ENCODE data around the gene H1-8.
"Not testable (repeated sequence)": the region's sequence is repeated elsewhere in the genome, so short reads cannot be mapped to it uniquely, and the experiment has no call there.

The H1-8 gene, protein sequence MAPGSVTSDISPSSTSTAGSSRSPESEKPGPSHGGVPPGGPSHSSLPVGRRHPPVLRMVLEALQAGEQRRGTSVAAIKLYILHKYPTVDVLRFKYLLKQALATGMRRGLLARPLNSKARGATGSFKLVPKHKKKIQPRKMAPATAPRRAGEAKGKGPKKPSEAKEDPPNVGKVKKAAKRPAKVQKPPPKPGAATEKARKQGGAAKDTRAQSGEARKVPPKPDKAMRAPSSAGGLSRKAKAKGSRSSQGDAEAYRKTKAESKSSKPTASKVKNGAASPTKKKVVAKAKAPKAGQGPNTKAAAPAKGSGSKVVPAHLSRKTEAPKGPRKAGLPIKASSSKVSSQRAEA

DNA sequence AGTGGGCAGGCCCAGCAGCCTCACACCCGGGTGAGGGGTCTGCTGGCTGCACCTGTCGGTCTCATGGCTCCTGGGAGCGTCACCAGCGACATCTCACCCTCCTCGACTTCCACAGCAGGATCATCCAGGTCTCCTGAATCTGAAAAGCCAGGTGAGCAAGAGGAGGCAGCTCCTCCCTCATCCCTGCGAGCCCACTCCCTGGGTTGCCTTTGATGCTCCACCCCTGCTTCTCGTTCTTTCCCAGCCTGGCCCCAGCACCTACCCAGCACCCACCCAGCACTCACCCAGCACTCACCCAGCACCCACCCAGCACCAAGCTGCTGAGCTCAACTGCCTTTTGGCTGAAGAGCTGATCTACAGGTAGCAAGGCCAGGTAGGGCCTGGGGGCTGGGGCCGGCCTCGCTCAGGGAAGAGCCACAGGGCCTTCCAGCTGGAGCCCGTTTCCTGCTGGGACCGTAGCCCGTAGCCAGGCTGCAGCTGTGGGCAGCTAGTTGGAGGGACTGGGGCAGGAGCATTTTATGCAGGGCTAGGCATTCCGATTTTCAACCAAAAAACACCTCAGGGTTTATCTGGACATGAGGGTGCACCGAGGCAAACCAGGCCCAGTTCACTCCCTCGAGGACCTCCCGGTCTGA lies at the start of gene H1-8:
H1-8 (plus strand) TSS at position 20 of the 635 bp plus-strand sequence; CDS start at position 64, 44 bp downstream.
- DNase-seq (ENCODE audit: low spot score): no peak

DNA sequence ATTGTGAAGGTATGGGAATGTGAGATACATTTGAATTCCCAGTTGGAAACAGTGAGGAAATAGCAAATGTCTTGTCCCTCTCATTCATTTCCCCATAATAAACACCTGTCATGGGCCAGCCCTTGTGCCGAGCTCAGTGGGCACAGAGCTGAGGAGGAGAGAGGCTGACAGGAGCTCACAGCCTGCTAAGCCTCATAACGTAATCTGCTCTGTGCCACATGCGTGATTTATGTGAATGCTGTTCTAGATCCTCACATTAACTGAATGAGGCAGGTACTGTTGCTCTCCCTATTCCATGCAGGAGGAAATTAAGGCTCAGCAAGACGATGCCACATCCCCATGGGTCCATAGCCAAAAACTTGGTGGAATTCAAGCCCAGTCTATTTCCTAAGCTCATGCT lies 49.8 kb upstream of the H1-8 start:
- no peak for DNase-seq (ENCODE audit: low spot score)

DNA sequence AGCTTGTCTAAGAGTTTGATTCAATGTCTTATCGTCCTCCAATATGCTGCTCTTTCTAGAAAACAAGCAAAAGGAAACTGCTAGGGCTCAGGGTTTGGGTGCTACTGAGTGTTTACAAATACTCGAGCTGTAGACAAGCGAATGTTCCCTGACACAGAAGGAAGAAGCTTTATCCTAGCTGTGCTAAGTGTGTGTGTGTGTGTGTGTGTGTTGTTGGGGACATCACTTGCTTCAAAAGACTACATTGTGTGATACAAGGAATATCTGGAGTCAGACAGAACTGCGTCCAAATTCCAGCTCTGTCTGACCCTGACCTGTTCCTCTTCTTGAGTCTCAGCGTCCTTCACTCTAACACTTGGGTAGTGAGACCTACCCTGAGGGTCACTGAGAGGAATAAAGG lies 48.5 kb upstream of the H1-8 start:
- not testable (repeated sequence) for DNase-seq (ENCODE audit: low spot score)

DNA sequence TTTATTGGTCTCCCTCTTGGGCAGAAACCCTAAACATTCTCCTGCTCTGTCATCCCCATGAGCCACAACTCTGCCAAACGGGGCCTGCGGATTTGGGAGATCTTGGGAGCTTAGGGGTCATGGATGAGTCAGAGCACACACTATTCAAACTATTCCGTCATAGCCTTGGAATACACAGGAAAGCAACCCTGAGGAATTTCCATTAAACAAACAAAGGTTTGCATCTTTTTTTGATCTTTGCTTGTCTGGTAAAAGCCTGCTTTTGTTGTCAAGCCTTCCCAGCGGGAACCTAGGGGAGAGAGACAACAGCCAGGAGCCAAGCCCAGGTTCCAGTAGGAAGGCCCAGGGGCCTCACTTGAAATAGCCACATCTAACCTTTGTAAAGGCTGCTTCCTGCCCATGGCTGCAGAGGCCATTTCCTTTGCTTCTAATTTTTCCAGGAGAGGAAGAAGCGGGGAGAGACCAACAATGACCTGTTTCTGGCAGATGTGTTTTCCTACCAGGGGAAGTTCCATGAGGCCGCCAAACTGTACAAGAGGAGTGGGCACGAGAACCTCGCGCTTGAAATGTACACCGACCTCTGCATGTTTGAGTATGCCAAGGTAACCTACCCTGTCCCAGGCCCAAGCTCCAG lies 47.9 kb upstream of the H1-8 start:
- peak; percentile 60 for DNase-seq (ENCODE audit: low spot score)

DNA sequence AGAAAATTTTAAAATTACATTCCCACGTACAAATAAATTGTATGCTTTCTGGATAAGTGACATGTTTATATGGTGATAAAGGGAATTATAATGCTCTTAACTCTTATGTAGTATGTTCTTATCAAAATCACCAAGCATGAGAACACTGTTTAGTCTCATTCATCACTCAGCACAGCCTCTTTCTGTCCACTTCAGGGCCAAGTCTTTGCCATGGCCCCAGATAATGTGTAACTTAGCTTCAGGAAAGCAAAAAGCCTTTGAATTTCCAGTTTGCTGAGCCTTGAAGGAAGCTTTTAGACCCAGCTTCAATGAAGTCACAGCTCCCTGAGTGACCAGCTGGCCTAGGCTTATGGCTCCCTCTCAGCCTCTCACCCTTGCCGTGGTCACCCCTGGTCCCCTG lies 45.1 kb upstream of the H1-8 start:
- not testable (repeated sequence) for DNase-seq (ENCODE audit: low spot score)

DNA sequence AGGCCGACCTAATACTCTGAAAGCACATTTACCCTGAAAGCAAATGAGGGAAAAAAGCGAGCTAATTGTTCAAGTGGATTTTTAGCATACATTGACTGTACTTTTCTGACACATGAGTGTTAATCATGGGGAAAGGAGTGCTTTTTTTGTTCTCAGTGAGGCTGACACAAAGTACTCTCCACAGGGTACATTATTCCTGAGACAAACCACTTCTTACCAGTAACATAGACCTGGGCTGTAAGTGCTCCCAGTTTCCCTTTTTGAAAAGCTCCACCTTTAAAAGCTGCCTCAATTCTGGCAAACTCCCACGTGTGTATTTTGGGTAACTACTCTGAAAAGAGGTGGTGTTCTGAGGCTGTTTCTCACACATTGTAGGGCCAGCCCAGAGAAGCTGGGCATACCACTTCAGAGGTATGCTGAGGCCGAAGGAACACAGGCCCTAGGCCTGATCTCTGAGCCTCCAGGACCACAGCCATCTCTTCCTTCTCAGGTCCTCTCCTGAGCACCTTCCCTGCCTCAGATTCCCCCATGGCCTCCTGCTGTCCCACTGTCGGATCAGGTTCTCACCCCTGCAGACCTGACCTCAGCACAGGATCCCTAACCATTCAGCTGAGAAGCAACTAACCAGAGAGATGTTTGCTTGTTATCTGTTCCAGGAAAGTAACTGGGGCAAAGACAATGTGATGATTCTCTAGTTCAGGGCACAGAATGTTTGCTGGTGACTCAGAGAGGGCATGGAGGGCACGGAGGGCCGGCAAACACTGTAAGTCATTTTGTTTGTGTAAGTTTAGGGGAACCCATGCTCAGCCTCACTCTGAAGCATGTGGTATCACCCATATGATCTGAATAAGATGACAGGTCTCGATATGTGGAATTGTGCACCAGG lies 44.1 kb upstream of the H1-8 start:
- DNase-seq (ENCODE audit: low spot score): not testable (repeated sequence)

DNA sequence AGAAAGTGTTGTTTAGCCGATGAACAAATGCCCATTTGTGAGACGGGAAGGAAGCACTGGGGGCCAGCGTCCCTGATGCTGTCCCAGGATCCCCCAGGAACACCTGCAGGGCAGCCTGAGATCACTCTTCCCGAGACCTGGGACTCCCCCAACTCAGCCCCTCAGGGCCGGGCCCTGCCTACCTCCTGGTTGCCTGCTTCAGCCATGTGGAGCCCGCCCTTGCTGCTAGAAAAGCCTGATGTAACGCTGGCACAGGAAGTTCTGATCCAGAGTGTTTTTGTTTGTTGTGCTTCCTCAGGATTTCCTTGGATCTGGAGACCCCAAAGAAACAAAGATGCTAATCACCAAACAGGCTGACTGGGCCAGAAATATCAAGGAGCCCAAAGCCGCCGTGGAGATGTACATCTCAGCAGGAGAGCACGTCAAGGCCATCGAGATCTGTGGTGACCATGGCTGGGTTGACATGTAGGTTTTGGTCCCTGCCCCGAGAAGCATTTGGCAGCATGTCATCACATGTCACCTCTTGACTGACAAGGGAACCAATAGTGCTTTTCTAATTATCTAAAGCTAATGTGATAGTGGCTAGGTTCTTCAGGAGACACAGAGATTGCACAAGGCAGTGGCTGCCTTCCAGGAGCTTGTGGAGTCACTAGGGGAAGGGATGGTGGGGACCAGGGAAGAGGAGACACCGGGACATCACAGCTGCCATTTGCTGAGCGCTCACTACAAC lies 43.2 kb upstream of the H1-8 start:
- DNase-seq (ENCODE audit: low spot score): peak; percentile 51

DNA sequence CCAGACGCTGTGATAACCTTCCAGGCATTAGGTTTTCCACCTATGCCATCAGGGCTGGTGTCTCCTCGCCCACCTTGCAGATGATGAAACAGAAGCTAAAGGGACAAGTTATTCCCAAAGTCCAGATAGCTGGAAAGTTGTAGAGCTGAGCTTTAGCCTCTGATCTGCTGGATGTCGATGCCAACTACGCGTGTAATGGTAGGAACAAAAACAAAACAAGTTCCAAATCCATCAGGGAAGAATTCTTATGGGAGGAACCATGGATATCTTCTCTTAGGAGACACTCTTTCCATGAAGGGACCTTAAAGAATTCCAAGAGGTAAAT lies 42.7 kb upstream of the H1-8 start:
- no peak for DNase-seq (ENCODE audit: low spot score)

DNA sequence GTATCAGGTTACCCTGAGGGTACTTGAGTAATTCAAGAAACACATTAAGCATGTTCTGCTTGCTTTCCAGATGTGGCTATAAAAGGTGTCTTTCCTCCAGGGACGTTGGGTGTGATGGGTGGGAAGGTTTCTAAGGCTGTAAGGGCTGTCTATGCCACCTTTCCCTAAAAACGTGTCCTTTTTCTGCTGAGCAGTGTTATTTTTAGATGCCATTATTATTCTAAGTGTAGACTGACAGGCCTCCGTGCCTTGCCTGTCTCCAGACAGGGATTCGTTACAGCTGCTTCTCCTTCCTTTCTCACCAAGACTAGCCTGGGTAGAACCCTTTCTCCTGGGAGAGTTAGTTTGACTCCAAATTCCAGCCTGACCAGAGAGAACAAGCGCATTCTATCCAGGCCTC lies 41.3 kb upstream of the H1-8 start:
- DNase-seq (ENCODE audit: low spot score): no peak

DNA sequence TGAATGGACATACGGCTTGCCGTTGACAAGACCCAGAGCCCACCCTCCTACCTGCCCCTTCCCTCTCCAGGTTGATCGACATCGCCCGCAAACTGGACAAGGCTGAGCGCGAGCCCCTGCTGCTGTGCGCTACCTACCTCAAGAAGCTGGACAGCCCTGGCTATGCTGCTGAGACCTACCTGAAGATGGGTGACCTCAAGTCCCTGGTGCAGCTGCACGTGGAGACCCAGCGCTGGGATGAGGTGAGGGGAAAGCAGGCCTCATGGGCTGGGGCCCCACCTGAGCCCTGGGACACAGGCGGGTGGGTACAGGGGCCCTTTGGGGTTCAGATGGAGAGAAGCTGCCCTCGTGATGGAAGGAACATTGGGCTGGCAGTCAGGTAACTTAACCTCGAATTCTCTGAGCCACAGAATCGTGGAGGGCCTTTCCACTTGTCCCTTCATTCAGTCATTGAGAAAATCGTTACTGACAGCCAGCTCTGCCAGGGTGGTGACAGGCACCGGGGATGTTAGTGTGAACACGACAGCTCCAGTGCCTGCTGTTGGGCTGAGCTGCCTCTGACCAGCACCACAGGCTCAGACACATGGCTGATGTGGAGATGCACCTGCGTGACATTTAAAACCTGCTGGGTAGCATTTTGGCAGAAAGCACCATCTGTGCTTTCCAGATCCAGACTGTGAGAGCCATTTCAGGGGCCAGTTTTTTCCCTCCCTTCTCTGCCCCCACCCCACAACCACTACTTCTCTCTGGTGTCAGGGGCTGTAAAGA lies 40.1 kb upstream of the H1-8 start:
- no peak for DNase-seq (ENCODE audit: low spot score)

DNA sequence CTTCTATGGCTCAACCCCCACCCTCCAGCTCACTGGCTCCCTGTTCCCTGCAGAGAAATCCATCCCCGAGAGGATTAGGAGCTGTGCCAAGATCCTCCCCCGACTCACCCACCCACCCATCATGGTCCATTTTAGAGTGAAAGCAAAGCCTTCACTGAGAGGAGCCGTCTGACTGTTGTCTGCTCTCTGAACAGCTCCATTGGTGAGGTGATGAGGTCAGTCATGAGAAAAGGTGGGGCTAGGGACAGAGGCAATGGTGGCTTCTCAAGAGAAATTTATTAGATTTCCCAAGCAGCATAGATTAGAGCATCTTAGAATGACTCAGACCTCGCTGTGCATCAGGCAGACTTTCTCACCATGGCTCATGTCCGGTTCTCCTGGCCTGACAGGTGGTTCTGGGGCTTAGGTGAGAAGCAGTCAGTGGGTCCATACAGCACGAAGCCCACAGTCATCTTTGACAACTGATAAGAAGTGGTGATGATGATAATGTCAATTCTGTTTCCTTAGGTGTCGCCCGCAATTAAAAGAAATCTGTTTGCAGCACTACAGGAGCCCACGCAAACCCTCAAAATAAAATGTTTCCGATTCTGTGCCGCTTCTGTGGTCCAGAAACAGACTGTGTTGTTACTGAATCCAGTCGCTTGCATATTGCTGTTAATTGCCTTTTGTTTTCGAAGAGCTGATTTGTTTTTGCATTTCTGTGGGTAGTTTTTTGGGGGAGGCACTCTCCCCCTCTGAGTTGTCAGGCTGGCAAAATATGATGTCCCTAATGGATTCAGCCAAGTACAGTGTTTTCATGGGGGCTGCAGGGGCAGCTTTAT lies 39.3 kb upstream of the H1-8 start:
- no peak for DNase-seq (ENCODE audit: low spot score)

DNA sequence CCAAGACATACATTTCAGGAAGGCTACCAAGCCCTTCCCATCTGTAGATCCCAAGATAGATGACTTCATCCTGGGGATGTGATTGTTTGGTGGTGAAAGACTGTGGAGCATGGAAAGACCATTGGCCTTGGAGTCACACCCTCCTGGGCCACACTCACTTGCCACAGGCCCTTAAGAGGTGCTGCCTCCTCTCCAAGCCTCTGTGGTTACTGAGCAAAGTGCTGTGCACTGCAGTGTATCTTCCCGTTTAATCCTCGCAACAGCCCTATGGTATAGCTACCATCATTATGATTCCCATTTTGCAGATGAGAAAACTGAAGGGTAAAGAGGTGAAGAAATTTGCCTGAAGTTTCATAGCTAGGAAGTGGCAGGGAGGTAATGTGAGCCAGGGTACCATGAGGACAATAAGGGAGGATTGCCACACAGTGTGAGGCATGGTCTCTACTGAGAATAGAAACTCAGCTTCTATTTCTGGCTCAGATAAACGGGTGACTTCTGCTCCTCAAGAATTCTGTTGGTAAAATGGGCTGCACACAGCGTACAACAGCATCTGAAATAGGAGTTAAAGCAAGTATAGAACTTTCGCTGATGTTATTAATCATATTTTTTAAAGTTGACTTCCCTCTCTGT lies 38.4 kb upstream of the H1-8 start:
- no peak for DNase-seq (ENCODE audit: low spot score)

DNA sequence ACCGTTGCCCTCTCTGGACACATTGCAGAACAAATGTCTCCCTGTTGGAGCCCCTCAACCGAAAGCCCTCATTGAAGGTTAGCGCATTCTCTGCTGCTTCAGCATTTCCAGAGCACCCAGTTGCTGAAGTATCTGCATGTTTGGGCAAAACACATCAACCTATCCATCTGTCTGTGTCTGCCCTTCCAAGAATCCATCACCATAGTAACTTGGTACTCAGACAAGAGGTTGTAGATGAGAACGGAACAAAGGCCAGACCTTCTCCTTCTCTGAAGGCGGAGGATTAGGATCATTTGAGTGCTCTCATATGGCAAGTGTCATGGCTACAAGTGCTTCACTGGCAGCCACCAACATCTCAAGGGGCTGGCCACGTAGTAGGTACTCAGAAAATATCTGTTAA lies 37.6 kb upstream of the H1-8 start:
- no peak for DNase-seq (ENCODE audit: low spot score)

DNA sequence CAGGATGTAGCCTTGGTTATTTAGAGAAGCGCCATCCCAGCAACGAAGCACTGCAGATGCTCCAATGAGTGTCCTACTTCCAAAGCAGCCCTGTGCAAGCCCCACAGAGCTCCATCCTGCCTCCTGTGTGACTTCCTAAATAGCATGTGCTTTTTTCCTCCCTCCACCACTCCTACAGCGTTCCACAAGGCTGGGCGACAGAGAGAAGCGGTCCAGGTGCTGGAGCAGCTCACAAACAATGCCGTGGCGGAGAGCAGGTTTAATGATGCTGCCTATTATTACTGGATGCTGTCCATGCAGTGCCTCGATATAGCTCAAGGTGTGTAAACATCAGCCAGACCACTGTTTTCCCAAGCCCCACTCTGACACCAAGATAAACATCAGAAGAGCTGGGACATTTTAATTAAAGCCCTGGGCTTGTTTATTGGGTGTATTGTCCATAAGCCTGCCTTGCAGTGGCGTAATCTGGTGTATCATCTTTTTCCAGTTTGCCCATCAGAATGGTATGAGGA lies 36.7 kb upstream of the H1-8 start:
- DNase-seq (ENCODE audit: low spot score): no peak

DNA sequence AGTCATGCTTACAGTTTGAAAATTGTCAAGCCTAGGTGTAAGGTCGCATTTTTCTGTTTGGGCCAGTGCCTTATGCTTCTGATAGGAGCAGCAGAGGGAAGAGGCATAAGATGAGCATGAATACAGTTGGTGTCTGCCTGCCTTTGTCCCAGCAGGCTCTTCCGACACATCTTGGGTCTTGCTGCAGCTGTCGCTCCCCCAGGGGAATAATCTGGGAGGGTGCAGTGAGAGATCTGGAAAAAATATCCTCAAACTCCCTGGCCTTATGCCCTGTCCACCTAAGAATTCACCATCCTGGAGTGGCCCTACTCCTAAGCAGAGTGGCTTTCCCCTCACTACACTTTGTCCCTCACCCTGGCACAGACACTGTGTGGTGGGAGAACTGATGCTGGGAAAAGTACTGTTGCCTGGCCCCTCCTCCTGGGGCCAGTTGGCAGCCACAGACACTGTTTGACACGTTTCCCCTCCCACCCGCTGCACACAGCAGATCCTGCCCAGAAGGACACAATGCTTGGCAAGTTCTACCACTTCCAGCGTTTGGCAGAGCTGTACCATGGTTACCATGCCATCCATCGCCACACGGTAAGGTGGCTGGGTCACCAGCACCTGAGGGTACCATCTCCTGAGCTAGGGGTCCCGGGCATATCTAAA lies 35.7 kb upstream of the H1-8 start:
- no peak for DNase-seq (ENCODE audit: low spot score)

DNA sequence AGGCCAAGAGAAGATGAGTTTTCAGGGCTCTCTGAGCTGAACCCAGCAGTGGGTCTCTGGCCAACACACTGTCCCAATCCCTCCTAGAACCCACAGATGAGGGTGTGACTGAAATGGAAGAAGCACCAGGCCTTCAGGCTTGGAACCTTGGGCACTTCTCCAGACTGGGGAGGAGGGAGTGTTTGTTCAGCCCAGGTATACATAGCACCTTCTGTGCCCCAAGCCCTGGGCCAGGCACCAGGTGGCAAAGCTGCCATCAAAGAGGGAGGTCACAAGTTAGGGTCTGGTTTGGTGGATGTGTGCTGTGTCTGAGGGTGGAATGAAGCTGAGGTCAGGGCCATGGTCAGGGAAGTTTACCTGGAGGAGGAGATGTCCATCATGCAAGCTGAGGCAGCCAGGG lies 30.4 kb upstream of the H1-8 start:
- no peak for DNase-seq (ENCODE audit: low spot score)

DNA sequence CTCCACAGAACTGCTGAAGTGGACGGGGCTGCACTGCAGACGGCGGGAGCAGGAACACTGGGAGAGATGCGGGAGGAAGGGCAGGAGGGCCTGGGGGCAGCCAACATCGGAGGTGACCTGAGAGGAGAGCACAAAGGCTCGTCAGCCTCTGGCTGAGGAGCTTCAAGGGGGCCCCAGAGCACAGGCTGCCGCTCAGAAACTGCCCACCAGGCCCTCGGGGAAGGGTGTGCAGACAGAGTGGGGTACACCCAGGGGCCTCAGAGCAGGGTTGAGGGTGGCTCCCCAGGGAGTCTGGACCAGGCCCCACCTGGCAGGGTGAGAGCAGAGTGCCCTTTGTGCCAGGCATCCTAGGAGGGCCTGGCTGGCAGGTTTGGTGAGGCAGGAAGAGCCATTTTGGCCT lies 29.3 kb upstream of the H1-8 start:
- DNase-seq (ENCODE audit: low spot score): no peak

DNA sequence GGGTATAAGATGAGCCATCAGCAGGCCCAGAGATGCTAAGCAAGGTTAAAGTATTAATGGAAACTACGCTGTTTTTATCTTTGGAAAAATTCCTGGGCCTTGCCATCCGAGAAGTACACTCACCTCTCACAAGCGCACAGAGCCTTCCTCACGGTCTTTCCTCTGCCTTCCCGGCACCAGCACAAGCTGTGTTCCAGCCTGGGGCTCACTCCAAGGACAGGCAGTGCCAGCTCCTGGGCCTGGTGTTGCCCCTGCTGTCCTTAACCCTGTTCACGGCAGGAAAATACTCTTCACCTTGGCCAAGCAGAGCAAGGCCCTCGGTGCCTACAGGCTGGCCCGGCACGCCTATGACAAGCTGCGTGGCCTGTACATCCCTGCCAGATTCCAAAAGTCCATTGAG lies 28.9 kb upstream of the H1-8 start:
- DNase-seq (ENCODE audit: low spot score): no peak

DNA sequence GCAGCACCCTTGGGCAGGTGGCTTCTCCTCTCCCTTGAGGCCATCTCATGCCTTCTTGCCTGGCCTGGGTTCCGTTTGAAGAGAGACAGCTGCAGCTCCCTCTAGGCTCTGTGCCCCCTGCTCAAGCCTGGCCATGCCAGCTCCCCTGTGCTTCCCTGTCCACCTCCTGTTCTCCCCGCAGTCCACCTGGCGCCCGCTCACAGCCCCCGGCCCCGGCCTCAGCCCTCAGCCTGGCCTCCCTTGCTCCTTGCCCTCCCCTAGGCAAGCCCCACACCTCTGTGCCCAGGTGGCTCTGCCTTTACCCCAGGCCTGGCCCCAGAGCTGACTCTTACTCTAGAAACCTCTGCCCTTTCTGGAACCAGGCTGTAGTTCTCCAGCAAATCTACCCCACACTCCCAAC lies 28.4 kb upstream of the H1-8 start:
- DNase-seq (ENCODE audit: low spot score): no peak

Data from kidney capillary endothelial cell (primary cell).